Sigmoid colon (tissue), 7 donors: ENCODE data around the gene RASGRP2. TPM values are rescaled to one million over a fixed set of nuclear protein-coding genes. Genes with fewer than 3 reads are reported as not detected.

Experiments used
- DNase-seq: peaks from one replicate; pipeline ENCODE4 v3.0.0-alpha.2; 2019
- H3K27ac ChIP-seq, 4 donors: fragments of 200-600 bp; sonication (generic); one replicate each; pipeline ENCODE4 v1.5.1; 2016 to 2019; ENCODE audit warnings: mild to moderate bottlenecking in 1 of 4
- H3K27me3 ChIP-seq, 3 donors: fragments of 200-600 bp; sonication (generic); one replicate each; pipeline ENCODE4 v1.5.1; 2019; ENCODE audit warnings: mild to moderate bottlenecking in 1 of 3
- H3K36me3 ChIP-seq, 4 donors: fragments of 200-600 bp; sonication (generic); one replicate each; pipeline ENCODE4 v1.5.1; 2016 to 2019
- H3K4me1 ChIP-seq, 4 donors: fragments of 200-600 bp; sonication (generic); one replicate each; pipeline ENCODE4 v1.5.1; 2017 to 2019
- H3K4me3 ChIP-seq, 4 donors: fragments of 200-600 bp; sonication (generic); one replicate each; pipeline ENCODE4 v1.5.1; 2017 to 2019; ENCODE audit warnings: mild to moderate bottlenecking in 2 of 4, moderate library complexity in 1 of 4
- H3K9me3 ChIP-seq, 4 donors: fragments of 200-600 bp in 3 of 4; sonication (generic) in 3 of 4; one replicate each; pipeline versions ENCODE4 v1.5.1 to v1.6.1; 2013 to 2019
- EP300 ChIP-seq, 4 donors: sonication (generic); formaldehyde crosslinking; IDR thresholded peaks; one replicate each; pipeline ENCODE4 v1.6.1; 2017; ENCODE audit warnings: antibody characterized with exemption in 4 of 4
- POLR2A ChIP-seq, 2 donors: fragments of 450-650 bp; IDR thresholded peaks; one replicate each; pipeline ENCODE4 v1.6.1; 2016; ENCODE audit warnings: antibody characterized with exemption in 2 of 2, mild to moderate bottlenecking in 2 of 2, moderate library complexity in 2 of 2
- POLR2AphosphoS5 ChIP-seq, 4 donors: sonication (generic); formaldehyde crosslinking; IDR thresholded peaks; one replicate each; pipeline ENCODE4 v1.6.1; 2017; ENCODE audit warnings: antibody characterized with exemption in 4 of 4
- WGBS, 2 donors: extraction: QIAGEN DNeasy Blood & Tissue Kit; methylation state at CpG; one replicate each; pipeline ENCODE4 v1.1.7; 2013; 5-methylcytosine and 5-hydroxymethylcytosine counted together
- intact Hi-C: fragments of 100-400 bp; cut with DNase I; formaldehyde crosslinking; loops from one replicate; pipeline ENCODE4 v1.15.1; 2023
- polyA plus RNA-seq, 3 donors: library from polyadenylated mRNA; stranded (reverse); fragments of 200-250 nt; gene quantifications; one replicate each; pipeline ENCODE4 v1.2.3, GENCODE V29; 2013
- total RNA-seq, 4 donors: library from RNA; depleted of rRNA; stranded (reverse); fragments of >200 nt; gene quantifications; one replicate each; pipeline ENCODE4 v1.1.0, GENCODE V29; 2016
- TF ChIP-seq, protein P1 (sequence below), 4 experiments: fragments of 450-650 bp in 3 of 4; fragments of 200-600 bp in 1 of 4; IDR thresholded peaks; one replicate each; pipeline ENCODE4 v1.5.1; 2016 to 2019; ENCODE audit warnings: antibody characterized with exemption in 4 of 4, mild to moderate bottlenecking in 3 of 4, moderate library complexity in 2 of 4
- donor health status: healthy with polysubstance abuse.
- donor health status: Bipolar disorder and iron deficiency.
- donor health status: healthy.

The RASGRP2 gene
- total and polyA plus RNA-seq, 7 donors = 2.1 to 101 (median 27.2) TPM

DNA sequence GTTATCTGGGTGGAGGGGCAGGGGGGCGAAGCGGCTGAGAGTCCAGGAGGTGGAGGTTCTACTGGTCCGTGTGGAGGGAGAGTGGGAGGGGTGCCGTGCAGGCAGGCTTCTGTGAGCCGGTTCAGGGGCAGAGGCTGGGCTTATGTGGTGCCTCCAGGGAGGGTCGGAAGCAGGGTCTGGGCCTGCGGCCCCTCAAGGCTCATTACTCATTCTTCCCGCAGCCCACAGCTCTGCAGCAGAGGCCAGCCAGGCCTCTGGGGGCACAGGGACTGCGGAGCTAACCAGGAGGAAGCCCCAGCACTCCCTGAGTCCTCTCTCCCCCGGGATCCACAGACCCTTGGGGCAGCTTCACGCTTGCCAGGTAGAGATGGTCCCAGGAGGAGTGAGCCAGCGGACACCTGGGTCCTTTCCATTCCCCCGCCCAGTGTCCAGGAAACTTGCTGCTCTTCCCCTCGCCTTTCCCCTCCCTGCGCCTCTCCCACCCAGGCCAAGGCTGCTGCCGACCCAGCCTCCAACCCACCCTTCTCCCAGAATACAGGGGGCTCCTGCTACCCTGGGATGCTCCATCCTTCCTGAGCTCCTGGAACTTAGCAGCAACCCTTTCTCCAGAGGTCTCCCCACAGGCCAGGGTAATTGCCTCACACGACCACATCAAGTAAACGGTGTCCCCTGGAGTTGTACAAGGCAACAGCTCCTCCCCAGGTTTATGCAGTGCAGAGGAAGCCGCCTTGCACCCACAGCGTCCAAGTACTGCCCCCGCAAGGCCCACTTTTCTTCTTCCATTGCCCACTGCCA is 27.3 kb downstream of the RASGRP2 start:
- Histone ChIP-seq H3K27ac (no peak overlapping the region), H3K4me1 (peaks cover 0 to 17% (median 16%) of the 10 kb centered on the region in 4 donors), H3K9me3 (no peaks in the 10 kb centered on the region), H3K4me3 (no peak overlapping the region), H3K27me3 (peaks cover 41 to 98% (median 81%) of the 10 kb centered on the region in 3 donors), H3K36me3 (no peaks in the 10 kb centered on the region)
- WGBS, 2 donors = 47% methylated on average over 21 of the region's 21 CpGs
- DNase-seq = peak; percentile 52
- intact Hi-C loops = no loop called here
- TF ChIP-seq EP300 (IDR thresholded peaks at IDR 0.05) = no peak
- TF ChIP-seq, protein P1, sequence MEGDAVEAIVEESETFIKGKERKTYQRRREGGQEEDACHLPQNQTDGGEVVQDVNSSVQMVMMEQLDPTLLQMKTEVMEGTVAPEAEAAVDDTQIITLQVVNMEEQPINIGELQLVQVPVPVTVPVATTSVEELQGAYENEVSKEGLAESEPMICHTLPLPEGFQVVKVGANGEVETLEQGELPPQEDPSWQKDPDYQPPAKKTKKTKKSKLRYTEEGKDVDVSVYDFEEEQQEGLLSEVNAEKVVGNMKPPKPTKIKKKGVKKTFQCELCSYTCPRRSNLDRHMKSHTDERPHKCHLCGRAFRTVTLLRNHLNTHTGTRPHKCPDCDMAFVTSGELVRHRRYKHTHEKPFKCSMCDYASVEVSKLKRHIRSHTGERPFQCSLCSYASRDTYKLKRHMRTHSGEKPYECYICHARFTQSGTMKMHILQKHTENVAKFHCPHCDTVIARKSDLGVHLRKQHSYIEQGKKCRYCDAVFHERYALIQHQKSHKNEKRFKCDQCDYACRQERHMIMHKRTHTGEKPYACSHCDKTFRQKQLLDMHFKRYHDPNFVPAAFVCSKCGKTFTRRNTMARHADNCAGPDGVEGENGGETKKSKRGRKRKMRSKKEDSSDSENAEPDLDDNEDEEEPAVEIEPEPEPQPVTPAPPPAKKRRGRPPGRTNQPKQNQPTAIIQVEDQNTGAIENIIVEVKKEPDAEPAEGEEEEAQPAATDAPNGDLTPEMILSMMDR (IDR thresholded peaks at IDR 0.05) = no peak
- TF ChIP-seq POLR2AphosphoS5 (IDR thresholded peaks at IDR 0.05) = no peak
- no peak for TF ChIP-seq POLR2A (IDR thresholded peaks at IDR 0.05)

DNA sequence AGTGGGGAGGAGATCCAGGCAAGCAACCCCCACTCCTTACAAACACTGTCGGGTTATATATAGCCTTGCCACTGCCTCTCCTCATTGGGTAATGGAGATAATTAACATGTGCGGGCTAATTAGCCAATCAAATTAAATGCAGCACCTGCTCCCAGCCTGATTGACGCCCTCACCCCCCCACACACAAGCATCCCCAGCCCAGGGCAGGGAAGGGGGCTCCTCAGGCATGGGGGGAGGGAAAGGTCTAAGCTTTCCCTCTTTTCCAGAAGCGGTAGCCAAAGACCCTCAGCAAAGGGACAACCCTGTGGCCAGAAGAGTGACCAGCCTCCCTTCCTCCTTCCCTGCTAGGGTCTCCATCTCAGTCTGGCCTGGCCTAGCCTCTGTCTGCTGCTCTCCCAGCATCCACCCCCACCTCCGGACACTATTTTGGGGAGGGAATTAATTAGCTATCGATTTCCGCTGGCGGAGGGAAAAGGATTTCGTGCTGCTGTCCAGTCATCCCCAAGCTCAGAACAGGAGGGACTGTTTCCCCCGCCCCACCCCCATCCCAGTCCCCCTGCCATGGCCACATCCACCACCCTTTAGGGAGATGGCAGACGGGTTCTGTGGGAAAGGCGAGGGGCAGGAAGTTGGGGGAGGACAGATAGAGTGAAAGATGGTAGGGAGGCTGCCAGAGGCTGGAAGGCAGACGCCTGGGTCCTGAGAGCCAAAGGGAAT is 28.0 kb downstream of the RASGRP2 start:
- WGBS, 2 donors = 50 to 54% methylated on average over 13 of the region's 13 CpGs

DNA sequence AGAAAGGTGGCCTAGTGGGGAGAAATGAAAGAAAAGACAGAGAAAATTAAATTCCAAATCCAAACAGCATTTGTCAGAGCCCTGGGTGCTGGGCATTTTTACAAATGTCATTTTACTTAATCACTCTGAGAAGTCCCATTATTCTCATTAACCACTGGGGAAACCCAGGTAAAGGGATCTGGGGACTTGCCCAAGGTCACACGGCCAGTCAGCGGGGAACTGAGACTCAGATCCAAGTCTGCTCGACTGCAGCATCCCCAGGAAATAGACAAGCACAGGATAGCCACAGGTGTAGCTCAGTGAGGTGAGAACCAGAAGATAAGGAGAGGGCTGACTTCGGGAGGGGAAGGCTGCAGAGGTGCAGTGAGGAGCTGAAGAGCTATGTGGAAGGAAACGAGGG is 28.8 kb downstream of the RASGRP2 start:
- WGBS, 2 donors = 39 to 57% methylated on average over 5 of the region's 5 CpGs
- Histone ChIP-seq H3K36me3 (no peaks in the 10 kb centered on the region), H3K27ac (no peak overlapping the region), H3K4me3 (no peak overlapping the region), H3K9me3 (no peaks in the 10 kb centered on the region), H3K27me3 (peaks cover 55 to 98% (median 81%) of the 10 kb centered on the region in 3 donors), H3K4me1 (peaks cover 0 to 21% (median 18%) of the 10 kb centered on the region in 4 donors)
- DNase-seq = no peak
- TF ChIP-seq, protein P1 (IDR thresholded peaks at IDR 0.05) = no peak
- TF ChIP-seq POLR2A (IDR thresholded peaks at IDR 0.05) (no peak), POLR2AphosphoS5 (IDR thresholded peaks at IDR 0.05) (no peak), EP300 (IDR thresholded peaks at IDR 0.05) (no peak)
- intact Hi-C loops = no loop called here

More for the DNA sequence above, 28.0 kb downstream of the RASGRP2 start:
- TF ChIP-seq, protein P1 (IDR thresholded peaks at IDR 0.05) = no peak
- TF ChIP-seq POLR2A (IDR thresholded peaks at IDR 0.05) (no peak), EP300 (IDR thresholded peaks at IDR 0.05) (no peak), POLR2AphosphoS5 (IDR thresholded peaks at IDR 0.05) (no peak)
- H3K4me1 ChIP-seq = peaks cover 0 to 21% (median 18%) of the 10 kb centered on the region in 4 donors
- no peak for DNase-seq
- no peaks in the 10 kb centered on the region for H3K36me3 ChIP-seq
- peaks cover 48 to 98% (median 81%) of the 10 kb centered on the region in 3 donors for H3K27me3 ChIP-seq
- H3K4me3 ChIP-seq = no peak overlapping the region
- intact Hi-C loops = no loop called here
- no peak overlapping the region for H3K27ac ChIP-seq
- H3K9me3 ChIP-seq = no peaks in the 10 kb centered on the region

DNA sequence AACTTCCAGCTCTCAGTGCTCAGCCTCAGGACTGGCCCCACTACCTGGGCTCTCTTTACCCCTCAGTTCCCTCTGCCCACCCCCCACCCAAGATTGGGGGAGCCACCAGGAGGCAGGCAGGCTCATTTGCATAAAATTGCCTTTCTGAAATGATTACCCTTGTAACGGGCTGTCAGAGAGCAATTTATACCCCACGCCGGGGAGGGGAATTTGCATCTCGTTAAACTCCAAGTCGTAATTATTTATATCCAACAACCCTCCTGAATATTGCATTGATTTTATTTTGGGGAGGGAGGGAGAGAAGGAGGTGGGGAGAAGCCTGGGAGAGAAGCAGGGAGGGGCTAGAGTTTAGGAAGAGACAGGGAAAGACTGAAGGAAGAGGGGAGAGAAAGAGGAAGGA is 29.3 kb downstream of the RASGRP2 start:
- no peak overlapping the region for H3K27ac ChIP-seq
- 29 to 52% methylated on average over 5 of the region's 5 CpGs for WGBS, 2 donors
- intact Hi-C loops = no loop called here

More for the DNA sequence above, 29.3 kb downstream of the RASGRP2 start:
- Histone ChIP-seq H3K9me3 (no peaks in the 10 kb centered on the region), H3K4me1 (peaks cover 0 to 21% (median 18%) of the 10 kb centered on the region in 4 donors), H3K4me3 (no peak overlapping the region), H3K27me3 (peaks cover 52 to 99% (median 81%) of the 10 kb centered on the region in 3 donors), H3K36me3 (no peaks in the 10 kb centered on the region)
- TF ChIP-seq POLR2A (IDR thresholded peaks at IDR 0.05) = no peak
- TF ChIP-seq EP300 (IDR thresholded peaks at IDR 0.05) = no peak
- no peak for TF ChIP-seq POLR2AphosphoS5 (IDR thresholded peaks at IDR 0.05)
- TF ChIP-seq, protein P1 (IDR thresholded peaks at IDR 0.05) = no peak
- no peak for DNase-seq
